Effector memory CD4-positive, alpha-beta T cell (primary cell): ENCODE results near the gene SH3RF3.

ENCODE experiments used
- DNase-seq, 3 donors: peaks; one replicate each; pipeline ENCODE4 v3.0.0-alpha.2; 2020
- H3K27ac ChIP-seq: 2 replicates; pipeline ENCODE4 v1.7.0; 2013; ENCODE audit warnings: mild to moderate bottlenecking, low read length, moderate library complexity; ENCODE audit not compliant: insufficient read depth, poor library complexity, severe bottlenecking
- H3K27me3 ChIP-seq: replicated peaks from 2 replicates; pipeline ENCODE4 v1.7.0; 2013; ENCODE audit warnings: mild to moderate bottlenecking, low read length; ENCODE audit not compliant: insufficient read depth, control insufficient read depth, poor library complexity, severe bottlenecking
- H3K36me3 ChIP-seq: 2 replicates; pipeline ENCODE4 v1.7.0; 2013; ENCODE audit warnings: mild to moderate bottlenecking, low read length, moderate library complexity; ENCODE audit not compliant: control insufficient read depth, insufficient read depth
- H3K4me1 ChIP-seq: 2 replicates; pipeline ENCODE4 v1.7.0; 2013; ENCODE audit warnings: low read length, mild to moderate bottlenecking; ENCODE audit not compliant: control insufficient read depth, insufficient read depth, poor library complexity, severe bottlenecking
- H3K4me3 ChIP-seq: 2 replicates; pipeline ENCODE4 v1.7.0; 2013; ENCODE audit warnings: low read length, low read depth, mild to moderate bottlenecking; ENCODE audit not compliant: insufficient read depth, poor library complexity, severe bottlenecking
- H3K9me3 ChIP-seq: 2 replicates; pipeline ENCODE4 v1.7.0; 2013; ENCODE audit warnings: mild to moderate bottlenecking, low read length, moderate library complexity; ENCODE audit not compliant: control insufficient read depth

The SH3RF3 gene

DNA sequence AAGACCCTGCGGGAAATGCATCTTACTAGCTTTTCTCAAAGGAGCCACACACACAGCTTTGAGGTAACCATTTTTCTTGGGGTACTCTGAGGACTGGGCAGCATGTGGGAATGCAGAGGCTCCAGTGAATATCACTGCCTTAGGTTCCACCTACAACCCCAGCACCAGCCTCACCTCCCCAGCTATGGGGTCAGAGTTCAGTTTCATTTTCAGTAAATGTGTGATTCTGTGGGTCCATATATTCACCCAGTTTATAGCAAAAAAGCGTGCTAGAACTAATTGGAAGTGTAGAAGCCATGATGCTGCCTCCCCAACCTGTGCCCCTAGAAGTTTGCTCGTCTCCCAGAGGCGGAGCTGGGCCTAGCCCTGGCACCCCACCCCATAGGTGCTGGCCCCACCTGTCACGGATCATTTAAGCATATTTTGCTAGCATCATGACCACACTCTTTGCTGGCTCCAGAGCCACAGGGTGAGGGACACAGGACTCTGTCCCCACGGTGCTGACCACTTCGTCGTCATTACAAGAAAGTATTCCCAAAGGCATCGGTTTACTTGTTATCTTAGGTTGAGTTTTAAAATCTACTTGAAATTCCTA is 57.7 kb downstream of the SH3RF3 start:
- Histone ChIP-seq H3K9me3 (no peaks in the 10 kb centered on the region), H3K4me1 (no peaks in the 10 kb centered on the region), H3K27ac (no peak overlapping the region), H3K4me3 (no peak overlapping the region), H3K36me3 (no peaks in the 10 kb centered on the region), H3K27me3 (no peaks in the 10 kb centered on the region)
- no peak for DNase-seq

DNA sequence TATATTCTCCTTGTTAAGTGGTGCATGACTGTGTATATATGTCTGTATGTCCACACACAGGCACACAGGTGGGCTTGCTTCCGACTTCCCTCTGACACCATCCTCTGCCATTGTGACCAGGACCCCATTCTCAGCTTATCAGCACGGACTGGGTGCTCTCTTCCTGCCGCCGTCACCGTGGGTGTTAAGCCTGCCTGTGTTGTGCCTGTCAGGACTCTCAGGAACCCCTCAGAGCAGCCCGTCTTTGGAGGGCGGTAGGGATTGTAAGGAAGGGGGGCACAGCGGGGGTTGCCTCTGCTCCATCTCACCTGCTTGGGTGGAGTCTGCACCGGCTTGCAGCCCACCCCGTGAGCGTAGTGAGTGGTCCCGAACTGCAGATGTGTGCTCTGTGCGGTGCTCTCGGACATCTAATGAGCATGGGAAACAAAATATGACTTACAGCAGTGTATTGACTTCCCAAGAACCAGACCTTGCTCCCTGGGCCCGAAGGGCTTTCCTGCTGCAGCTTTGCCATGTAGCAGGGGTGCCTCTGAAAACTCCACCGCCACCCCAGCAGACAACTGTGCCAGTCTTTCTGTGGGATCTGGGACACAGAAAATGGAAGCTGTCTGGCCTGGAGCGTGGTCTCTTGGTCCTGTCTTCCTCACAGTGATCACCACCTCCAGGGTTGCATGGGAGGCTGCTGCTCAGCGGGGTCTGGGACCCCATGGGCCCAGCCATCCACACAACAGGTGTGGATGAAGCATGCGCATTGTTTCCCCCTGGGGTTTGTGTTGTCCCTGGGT is 58.9 kb downstream of the SH3RF3 start:
- DNase-seq: no peak
- H3K36me3 ChIP-seq: no peaks in the 10 kb centered on the region
- H3K4me3 ChIP-seq: no peak overlapping the region
- H3K27me3 ChIP-seq: no peaks in the 10 kb centered on the region
- H3K4me1 ChIP-seq: no peaks in the 10 kb centered on the region
- H3K27ac ChIP-seq: no peak overlapping the region
- no peaks in the 10 kb centered on the region for H3K9me3 ChIP-seq

DNA sequence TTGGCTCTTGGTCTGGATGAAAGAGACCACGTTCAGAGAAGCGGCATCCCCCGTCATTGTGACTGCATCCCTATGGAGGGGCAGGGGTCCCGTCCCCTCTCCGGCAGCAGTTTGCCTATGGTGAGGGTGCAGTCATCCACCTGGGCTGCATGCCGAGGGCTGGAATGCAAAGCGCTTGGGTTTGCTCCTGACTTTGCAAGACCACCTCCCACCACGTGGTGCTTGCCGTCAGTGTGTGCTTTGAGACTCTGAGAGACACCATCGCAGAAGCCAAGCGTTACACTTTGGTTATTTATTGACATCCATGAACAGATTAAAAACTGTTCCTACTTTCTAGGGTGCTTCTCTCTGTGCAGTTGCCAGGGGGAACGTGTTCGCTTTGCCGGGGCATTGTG is 59.5 kb downstream of the SH3RF3 start:
- Histone ChIP-seq H3K4me1 (no peaks in the 10 kb centered on the region), H3K27ac (no peak overlapping the region), H3K36me3 (no peaks in the 10 kb centered on the region), H3K27me3 (no peaks in the 10 kb centered on the region), H3K4me3 (no peak overlapping the region), H3K9me3 (no peaks in the 10 kb centered on the region)
- no peak for DNase-seq

DNA sequence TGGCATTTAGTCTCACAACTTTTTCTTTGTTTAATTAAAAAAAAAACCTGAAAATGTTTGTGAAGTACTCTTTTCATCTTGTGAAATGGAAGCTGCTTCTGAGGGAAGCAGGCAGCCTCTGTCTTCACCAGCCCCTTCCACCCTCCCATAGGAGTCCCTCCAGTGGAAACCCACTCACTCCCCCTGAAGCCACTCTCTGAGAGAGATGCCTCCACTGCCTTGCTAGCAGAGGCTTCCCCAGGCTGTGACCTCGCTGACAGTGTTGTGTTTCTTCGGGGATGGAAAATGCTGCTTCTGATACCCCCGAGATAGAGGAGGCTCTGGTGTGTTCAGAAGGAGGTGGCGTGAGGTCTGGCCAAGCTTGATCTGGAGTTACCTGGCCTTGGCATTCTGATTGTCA is 59.9 kb downstream of the SH3RF3 start:
- Histone ChIP-seq H3K27ac (no peak overlapping the region), H3K27me3 (no peaks in the 10 kb centered on the region), H3K9me3 (no peaks in the 10 kb centered on the region), H3K4me1 (no peaks in the 10 kb centered on the region), H3K4me3 (no peak overlapping the region), H3K36me3 (no peaks in the 10 kb centered on the region)
- DNase-seq: no peak

DNA sequence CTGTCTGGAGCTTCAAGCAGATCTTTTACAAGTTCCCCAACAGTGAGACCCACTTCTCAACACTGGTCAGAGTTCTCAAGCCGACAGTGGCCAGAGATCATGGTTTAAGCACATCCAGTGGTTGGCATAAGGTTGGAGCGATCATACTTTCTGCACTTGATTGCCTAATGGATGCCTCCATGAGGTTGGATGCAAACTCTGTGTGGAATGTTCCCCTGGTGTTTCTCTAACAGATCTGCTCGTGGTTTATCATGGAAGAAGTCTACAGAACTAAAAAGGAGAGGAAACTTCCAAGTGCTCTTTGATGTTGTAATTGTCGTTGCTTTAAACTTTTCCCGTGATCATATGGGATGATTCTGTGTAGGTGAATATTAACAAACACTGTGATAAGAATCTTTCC is 60.7 kb downstream of the SH3RF3 start:
- Histone ChIP-seq H3K27me3 (no peaks in the 10 kb centered on the region), H3K4me3 (no peak overlapping the region), H3K9me3 (no peaks in the 10 kb centered on the region), H3K4me1 (no peaks in the 10 kb centered on the region), H3K27ac (no peak overlapping the region), H3K36me3 (no peaks in the 10 kb centered on the region)
- no peak for DNase-seq

DNA sequence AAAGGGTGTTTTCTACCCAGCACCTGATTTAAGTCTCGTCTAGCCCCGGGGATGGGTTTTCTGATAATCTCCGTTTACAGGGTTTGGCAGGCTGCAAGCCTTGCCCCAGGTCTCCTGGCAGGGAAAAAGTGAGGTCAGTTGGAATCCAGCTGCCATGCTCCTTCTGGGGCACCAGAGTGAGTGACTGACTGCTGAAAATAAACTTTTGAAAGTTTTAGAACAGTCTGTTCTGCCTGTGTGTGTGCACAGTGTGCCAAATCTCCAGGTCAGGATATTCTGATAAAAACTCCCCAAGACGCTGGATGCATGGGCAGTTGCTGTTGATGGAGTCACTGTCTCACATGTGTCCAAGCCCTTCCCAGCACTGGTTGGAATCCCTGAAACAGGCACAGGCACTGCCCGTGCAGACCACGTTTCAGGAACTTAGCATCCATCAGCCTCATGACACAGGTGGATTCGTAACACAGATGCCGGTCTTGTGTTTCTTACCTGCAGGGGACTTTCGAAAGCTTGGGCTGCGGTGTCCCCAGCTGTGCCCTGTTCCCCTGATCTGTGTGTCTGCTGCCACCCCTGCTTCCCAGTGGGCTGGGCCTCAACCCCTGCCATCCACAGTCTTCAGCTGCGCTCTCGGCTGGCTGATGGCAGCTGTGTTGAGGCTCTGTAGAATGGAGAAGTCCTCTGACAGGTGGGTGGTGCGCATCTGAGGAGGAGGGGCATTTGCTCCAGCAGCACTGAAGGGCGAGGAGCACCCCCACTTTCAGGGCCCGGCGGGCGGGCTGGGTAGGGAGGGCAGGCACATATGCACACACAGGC is 65.0 kb downstream of the SH3RF3 start:
- H3K27me3 ChIP-seq: no peaks in the 10 kb centered on the region
- no peaks in the 10 kb centered on the region for H3K36me3 ChIP-seq
- H3K4me3 ChIP-seq: no peak overlapping the region
- H3K4me1 ChIP-seq: no peaks in the 10 kb centered on the region
- no peak for DNase-seq
- no peaks in the 10 kb centered on the region for H3K9me3 ChIP-seq
- no peak overlapping the region for H3K27ac ChIP-seq

DNA sequence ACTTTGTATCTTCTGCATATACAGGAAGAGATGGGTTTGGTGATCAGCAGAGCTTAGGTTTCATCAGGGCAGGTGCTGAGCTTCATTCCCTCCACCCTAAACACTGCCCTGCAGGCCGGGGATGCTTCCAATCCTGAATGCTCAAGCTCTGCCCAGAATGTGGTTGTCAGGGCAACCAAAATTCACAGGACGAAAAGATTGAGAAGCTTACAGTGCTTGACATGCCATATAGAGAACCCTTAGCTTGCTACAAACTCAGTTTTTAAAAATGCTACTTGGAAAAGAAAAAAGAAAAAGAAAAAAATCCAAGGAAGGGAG is 65.6 kb downstream of the SH3RF3 start:
- no peak overlapping the region for H3K27ac ChIP-seq
- H3K4me1 ChIP-seq: no peaks in the 10 kb centered on the region
- H3K27me3 ChIP-seq: no peaks in the 10 kb centered on the region
- no peaks in the 10 kb centered on the region for H3K36me3 ChIP-seq
- no peak overlapping the region for H3K4me3 ChIP-seq
- H3K9me3 ChIP-seq: no peaks in the 10 kb centered on the region
- no peak for DNase-seq

DNA sequence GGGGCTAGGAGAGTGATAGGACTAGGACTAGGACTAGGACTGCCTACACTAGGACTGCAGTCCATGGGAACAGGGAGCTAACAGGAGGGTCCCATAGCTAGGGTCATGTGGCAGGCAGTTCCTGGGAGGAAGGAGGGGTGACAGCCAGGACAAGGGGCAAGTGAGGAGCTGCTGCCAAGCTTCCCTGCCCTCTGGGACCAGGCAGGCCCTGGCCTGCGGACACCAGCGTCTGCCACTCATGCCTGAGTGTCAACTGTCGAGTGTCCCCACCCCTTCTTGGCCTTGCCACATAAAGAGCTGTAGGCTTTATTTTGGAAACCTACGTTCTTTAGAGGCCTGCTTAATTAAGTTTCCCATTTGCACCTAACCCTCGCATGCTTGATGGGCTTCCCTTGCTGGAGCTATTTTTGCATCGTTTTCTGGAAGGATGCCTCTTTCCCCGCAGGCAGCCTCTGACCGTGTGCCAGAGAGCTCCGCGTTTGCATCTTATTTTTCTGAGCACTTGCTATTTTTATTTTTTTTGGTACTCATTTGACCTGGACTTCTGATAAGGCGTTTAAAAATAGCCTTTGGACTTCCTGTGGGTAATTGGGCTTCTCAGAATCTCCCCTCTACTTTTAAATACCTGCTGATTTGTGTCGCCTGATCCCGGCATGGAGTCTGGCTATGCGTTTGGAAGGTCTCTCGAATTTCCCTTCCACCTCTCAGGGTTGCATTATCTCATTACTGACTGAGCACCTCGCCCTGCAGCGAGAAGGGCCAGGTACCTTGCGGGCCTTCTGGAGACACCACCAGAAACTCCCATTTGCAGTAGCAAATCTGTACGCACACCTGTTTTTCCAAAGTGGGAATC is 66.4 kb downstream of the SH3RF3 start:
- Histone ChIP-seq H3K9me3 (no peaks in the 10 kb centered on the region), H3K4me3 (no peak overlapping the region), H3K36me3 (no peaks in the 10 kb centered on the region), H3K27ac (no peak overlapping the region), H3K27me3 (no peaks in the 10 kb centered on the region), H3K4me1 (no peaks in the 10 kb centered on the region)
- no peak for DNase-seq

DNA sequence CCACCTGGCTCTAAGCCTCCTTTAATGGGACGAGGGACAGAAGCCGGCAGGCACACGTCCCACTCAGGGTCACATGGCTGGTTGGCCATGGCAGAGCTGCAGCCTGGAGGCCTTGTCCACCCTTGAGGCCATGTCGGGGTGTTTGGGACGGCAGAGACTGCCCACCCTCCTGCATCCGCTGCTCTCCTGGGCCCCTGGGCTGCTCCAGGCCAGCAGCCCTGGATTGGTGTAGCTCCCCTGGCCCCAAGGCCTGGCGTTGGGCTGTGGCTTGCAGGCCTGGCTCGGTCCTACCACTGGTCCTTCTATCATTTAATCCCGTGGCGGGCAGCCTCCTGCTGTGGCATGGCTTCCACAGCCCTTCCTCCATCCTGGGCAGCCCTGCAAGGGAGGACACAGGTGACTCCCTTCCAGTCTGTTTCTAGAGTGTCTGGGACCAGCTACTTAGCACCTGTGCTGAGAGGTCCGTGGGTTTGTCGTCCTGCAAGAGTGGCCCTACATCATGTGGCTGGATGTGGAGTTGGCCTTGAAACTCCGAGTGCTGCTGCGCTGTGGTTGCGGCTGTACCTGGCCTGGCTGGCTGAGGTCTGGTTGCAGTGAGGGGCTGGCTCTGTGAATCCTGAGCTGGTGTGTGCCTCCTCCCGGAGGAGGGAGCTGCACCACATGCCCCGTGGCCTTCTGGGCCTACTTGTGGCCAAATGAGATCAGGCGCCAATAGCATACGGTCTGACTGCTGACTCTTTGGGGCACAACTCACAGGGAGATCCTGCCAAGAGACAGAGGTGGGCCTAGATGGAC is 67.3 kb downstream of the SH3RF3 start:
- H3K36me3 ChIP-seq: no peaks in the 10 kb centered on the region
- H3K27ac ChIP-seq: no peak overlapping the region
- H3K9me3 ChIP-seq: no peaks in the 10 kb centered on the region
- no peak for DNase-seq
- H3K4me1 ChIP-seq: no peaks in the 10 kb centered on the region
- H3K4me3 ChIP-seq: no peak overlapping the region
- H3K27me3 ChIP-seq: no peaks in the 10 kb centered on the region
